GM18511 (cell line): ENCODE measurements around the gene MBTPS2.
"Not testable (repeated sequence)": the region's sequence is repeated elsewhere in the genome, so short reads cannot be mapped to it uniquely, and the experiment has no call there.

Experiments used
- ATAC-seq: cut with Tn5 transposase; IDR thresholded peaks from one replicate; pipeline ENCODE4 v1.9.1; 2021; ENCODE audit warnings: mild to moderate bottlenecking, moderate library complexity; ENCODE audit not compliant: unreplicated experiment

Gene MBTPS2

DNA sequence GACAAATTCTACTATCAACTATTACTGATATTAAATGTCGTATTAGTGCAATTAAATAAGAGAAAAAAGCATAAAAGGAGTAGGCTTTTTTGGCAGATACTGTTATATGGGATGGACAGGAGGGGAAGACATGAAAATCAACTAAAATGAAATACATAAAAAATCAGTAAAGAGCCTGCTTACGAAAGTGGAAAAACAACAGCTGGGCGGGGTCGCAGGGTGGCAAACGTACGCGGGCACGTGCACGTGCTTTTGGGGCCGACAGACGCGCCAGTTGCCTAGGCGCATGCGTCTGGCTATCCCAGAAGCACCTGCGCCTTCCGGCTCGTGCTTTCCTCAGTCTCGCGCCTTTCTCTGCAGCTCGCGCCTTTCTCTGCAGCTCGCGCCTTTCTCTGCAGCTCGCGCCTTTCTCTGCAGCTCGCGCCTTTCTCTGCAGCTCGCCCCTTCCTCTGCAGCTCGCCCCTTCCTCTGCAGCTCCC lies 16.6 kb downstream of the MBTPS2 start, which contains the start of gene YY2:
YY2 (plus strand) TSS at position 51 of the 479 bp plus-strand sequence. CDS start 498 bp downstream, outside the sequence.
- no peak for ATAC-seq

DNA sequence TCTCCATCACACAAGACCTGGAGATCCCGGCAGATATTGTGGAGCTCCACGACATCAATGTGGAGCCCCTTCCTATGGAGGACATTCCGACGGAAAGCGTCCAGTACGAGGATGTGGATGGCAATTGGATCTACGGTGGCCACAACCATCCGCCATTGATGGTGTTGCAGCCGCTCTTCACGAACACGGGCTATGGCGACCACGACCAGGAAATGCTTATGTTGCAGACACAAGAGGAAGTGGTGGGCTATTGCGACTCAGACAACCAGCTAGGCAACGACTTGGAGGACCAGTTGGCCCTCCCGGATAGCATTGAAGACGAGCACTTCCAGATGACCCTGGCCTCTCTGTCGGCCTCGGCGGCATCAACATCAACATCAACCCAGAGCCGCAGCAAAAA lies 17.1 kb downstream of the MBTPS2 start:
- ATAC-seq, result no peak

DNA sequence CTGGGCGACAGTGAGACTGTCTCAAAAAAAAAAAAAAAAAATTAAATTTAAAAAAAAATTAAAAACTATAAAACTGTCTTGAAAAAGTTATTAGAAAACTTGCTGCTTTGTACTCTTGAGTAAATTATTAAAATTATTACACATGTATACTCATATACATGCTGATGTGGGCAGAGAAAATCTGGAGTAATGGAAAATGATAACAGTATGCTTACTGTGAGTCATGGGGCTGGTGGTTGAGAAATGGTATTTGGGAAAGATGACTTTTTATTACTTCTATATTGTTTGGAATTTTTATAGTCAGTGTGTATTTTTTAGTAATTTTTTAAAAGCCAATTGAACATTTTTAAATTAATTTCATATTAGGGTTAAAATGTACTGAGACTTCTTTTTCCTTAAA lies 23.8 kb downstream of the MBTPS2 start:
- no peak for ATAC-seq

DNA sequence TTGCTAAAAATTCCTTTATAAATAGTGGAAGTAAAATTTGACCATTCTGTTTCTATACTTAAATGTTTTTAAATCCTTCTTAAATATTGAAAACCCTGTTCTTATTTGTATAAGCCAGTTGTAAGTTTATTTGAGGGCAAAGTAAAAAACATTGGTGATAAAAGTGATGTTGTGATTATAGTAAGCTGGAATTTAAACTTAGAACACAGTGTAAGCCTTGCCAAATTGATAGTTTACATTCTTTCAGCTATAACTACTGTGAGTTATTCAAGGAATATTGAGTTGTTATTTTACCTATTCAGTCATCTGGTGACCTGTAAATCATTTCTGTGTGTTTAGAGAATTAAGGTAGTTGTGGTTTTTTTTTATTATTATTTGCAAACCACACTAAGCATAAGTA lies 26.0 kb downstream of the MBTPS2 start:
- no peak for ATAC-seq

DNA sequence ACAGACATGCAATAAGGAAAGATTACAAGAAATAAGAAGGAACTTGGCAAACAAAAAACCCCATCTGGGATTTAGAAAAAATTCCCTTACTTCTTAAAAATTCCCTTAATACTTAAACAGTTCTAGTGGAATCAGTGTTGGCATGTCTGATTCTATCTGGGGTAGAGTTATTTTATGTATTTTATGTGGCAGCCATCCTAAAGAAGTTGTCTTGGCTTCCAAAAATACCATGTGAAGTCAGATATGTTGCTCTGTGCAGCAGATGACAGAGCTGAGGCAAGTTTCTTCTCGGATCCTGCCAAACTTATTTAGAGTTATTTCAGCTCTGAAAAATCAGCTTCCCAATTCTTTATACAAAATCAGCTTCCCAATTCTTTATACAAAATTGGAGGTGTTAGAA lies 31.1 kb downstream of the MBTPS2 start:
- ATAC-seq, result no peak

DNA sequence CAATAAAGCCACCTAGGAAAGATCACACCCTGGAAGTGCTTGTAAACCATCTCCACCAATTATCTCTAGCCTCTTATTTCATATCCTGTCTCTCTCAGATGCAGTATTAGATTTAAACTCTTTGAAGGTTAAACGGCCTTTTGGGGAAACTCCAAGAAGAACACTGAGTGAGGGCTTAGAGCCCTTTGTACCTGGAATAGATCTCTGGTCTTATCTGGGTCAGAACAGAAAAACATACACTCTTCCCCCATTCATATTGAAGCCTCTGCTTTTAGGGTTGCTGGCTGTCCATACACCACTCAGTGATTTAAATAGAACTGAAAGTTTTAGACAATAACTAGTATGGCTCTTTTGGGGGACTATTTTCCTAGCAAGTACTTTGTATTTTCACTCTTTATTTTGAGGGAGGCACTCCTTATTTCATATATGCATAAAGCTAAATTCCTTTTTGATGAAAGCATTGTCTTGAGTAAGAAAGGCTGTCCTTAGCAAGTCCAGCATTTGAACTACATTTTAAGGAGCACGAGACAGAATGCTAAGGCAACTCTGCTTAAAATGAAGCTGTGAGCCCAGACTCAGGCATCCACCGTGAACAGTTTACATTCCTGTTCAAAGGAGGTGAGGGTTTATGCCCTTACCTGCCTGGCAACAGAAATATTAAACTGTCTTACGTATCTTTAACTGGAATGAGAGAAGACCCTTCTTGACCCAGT lies 33.8 kb downstream of the MBTPS2 start:
- ATAC-seq, result no peak

DNA sequence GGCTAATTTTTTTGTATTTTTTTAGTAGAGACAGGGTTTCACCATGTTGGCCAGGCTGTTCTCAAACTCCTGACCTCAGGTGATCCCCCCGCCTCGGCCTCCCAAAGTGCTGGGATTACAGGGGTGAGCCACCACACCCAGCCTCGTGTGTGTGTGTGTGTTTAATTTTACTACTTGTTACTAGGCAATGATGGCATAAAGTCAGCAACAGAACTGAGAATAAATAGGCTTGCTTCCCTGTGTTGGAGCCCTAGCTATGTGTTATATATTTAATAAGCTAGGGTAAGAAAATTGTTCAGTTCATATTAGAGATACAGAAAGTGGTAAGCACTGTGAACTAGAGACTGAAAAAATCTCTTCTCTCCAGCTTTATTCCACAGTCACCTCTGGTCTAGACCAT lies 34.8 kb downstream of the MBTPS2 start:
- not testable (repeated sequence) for ATAC-seq

DNA sequence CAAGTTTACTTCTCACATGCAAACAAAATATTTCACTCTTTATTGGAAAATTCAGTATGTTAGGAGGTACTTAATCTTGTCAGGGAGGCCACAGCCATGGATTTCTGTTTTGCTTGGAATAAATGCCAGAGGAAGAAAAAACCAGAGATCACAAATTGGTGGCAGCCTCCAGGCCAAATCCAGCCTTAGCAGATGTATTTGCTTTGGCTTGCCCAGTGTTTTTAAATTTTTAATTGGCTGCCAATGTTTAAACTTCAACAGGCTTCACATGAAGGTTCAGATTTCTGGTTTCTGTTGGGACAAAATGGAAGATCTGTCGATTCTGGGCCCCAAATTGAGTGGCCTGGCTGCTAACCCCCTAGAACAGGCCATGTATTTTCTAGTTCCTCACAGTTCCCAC lies 35.6 kb downstream of the MBTPS2 start:
- no peak for ATAC-seq

DNA sequence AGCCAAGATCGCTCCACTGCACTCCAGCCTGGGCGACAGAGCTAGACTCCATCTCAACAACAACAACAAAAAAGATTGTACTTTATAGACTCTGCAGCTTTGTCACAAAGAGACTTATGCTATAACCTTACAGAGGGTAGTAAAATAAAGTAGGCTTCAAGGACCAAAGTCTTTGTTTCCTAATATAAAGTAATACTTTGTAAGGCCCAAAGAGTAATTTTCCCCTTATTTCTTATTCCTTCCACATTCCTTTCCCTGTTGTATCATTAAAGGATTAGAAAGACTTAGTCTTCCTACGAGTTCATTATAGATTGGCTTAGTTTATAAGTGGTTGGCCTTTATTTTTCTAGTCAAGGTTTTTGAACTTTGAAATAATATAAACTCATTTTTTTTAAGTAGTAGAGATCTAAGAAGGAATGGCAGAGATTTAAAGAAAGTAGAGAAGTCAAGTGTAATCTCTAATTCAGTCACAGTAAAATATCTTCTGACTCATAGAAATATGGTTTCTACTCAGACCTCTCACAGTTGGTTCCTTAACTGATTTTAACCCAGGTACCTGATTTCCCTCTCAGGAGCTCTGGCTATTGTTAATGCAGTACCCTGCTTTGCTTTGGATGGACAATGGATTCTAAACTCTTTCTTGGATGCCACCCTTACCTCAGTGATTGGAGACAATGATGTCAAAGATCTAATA lies 42.6 kb downstream of the MBTPS2 start:
- ATAC-seq, result no peak

DNA sequence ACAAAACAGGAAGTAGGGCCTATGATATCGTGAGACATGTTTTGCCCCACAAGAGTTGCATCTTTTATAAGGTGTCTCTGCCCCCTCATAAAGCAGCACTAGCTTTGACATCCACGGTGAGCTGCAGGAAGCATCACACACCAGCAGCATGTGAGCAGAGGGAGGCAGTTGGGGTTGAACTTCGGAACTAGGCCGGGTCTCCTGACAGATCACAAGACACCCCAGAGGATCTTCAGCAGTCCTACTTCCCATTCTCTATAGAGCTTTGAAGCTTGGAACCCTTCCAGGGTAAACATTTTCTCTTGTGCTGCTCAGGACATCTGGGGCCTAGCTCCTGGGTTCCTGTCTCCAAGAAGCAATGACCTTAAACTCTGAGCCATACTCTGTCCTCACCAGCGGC lies 43.8 kb downstream of the MBTPS2 start:
- ATAC-seq, result no peak

DNA sequence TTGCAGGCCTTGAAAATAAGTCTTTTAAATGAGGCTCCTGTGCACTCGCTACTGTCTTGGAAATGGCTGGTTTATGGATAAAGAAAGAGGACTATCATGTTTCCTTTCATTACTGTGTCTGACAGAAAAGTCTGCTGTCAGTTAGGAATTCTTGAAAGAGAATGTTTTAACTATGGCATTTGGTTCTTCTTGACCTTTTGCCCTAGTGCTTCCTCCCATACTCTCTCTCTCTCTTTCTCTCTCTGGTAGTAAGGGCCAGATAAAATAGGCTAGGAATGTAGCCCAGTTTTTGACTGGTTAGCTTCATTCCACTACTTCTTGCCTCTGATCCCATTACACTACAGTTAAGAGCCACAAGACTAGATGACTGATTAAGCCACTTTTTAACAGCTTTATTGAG lies 46.2 kb downstream of the MBTPS2 start:
- ATAC-seq, result no peak

DNA sequence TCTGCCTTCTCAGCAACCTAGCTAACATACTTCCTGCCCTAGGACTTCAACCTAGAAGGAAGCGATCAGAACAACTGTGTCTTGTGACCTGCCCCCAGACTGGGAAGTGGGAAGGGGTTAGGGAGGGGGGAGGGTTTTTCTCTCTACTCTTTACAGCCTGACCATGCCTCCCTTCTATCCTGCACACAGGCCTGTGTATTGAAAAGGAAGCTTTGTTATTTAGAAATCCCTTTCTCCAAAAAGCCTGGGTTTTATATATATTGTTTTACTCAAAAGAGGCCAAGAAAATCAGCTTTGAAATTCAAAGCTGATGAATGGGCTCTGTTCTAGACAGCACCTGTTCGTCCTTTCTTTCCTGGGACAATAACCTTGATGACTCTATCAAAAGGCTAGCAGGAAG lies 65.9 kb downstream of the MBTPS2 start:
- ATAC-seq, result no peak

DNA sequence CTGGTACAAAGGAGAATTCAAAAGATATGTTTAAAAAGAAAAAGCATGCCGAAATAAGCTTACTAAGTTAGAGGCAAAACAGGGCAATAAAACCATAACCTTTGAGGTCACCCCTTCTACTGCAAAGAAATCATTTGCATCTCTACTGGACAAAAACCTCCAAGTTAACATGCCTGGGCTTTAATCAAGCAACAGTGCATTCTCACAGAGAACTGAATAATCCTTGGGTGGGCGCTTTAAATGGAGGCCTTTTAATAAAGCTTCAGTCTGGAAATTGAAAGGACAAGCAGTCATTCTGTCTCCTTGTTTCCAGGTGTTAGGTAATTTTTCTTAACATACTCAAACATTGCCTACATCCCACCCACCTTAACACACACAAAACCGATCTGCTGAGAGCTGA lies 66.5 kb downstream of the MBTPS2 start:
- no peak for ATAC-seq

DNA sequence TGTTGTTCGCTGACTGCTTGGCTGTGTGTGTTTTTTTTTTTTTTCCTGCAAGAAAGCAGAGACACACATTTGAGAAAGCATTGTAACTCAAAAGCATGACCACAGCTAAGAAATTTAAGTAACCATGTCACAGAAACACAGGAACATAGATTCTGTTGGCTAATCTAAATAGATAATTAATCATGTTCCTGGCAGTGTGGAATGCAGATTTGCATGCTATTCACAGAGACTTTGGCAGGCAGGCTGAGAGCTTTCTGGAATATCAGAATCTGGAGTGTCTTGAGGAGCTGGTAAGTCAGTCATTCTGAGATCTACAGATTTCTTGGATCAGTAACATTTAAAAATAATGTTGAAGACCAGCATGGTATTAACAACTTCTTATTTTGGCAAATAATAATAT lies 67.8 kb downstream of the MBTPS2 start:
- no peak for ATAC-seq

DNA sequence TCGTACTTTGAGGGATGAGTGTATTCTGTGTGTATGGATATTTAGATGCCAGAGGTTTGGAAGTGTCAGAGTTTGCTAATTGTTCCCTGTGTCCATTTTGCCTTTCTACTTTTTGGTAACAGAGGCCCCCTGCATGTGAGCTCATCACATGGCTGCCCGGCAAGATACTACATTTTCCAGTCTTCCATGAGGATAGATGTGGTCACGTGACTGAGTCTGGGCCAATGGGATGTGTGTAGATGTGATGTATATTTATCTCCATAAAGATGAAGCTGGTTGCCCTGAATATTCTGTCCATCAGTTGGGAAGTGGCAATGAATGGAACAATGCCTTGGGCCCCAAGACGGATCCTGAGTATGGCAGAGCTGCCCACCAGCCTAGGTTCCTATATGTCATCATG lies 72.1 kb downstream of the MBTPS2 start:
- no peak for ATAC-seq

DNA sequence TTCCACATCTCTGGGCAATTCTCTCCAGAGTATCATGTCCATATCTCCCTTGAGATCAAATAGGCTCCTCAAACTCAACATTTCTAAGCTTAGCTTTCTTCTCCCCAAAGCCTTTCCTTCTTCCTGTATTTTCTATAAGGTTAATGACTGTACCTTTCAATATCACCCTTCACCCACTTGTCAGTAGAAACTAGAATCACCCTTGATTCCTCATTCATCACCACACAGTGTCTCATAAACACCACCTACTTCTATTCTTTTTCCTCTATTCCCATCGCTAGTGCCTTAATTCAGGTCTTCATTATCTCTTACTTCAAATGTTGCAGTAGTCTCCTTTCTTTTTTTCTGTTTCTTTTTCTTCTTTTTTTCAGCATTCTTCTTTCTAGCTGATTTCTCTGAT lies 72.8 kb downstream of the MBTPS2 start:
- no peak for ATAC-seq

DNA sequence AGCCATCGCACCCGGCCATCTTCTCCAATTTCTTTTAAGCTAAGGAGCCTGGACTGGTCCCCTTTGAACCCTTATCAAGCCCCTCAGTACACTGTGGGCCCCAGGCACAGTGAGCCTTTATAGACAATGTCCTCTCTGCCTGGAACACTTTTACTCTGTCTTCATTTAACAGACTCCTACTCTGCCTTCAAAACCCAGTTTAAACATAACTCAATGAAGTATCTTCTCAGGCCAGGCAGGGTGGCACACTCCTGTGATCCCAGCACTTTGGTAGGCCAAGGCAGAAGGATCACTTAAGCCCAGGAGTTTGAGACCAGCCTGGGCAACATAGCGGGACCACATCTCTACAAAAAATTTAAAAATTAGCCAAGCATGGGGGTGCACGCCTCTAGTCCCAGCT lies 73.6 kb downstream of the MBTPS2 start:
- ATAC-seq, result no peak

DNA sequence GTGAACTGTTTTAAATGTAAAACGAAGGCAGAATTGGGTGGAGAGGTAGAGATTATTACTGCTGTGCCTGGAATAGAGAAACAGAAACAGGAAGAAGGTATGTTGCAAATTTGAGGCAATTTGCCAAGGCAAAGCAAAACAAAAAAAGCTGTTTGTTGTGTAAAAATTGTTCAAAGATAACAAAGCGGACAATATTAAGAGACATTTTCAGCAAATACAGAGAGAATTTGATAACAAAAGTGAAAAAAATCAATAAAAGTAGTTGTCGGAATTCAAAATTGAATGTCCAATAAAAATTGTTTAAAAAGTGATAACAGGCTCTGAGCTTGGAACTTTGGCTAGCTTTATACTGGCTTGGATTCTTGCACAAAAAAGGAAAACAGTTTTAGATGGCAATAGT lies 86.7 kb downstream of the MBTPS2 start:
- no peak for ATAC-seq

DNA sequence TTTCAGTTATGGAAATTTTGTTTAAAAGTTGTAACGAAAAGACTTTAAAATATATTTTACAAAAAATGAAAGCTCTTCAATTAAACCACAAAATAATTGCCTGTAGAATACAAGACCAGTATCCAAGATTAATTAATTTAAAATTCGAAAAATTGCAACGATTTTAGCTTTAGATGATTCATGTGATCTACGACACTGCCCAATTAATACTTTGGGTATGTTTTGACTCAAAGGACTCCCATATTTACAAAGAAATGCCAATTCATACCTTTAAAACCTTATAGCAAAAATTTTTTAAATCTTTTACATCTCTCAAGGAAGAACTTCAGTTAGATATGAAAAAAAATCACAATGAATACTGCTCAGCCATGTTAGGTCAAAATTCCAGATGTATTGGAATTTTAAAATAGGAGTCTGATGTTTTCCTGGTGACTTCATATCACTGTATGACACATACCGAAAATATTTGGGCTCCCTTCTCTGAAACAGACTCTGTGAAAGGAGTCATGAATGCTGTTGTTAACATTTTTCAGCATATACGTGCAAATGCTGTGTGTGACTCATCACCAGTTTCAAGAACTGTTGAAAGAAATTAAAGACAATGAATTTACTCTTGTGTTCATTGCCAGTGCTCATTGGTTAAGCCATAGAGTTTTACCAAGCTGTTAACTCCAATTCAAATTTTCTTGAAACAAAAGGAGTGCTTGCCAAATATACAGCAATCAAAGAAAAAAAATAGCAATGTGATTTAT lies 87.3 kb downstream of the MBTPS2 start:
- ATAC-seq, result peak; percentile 68

DNA sequence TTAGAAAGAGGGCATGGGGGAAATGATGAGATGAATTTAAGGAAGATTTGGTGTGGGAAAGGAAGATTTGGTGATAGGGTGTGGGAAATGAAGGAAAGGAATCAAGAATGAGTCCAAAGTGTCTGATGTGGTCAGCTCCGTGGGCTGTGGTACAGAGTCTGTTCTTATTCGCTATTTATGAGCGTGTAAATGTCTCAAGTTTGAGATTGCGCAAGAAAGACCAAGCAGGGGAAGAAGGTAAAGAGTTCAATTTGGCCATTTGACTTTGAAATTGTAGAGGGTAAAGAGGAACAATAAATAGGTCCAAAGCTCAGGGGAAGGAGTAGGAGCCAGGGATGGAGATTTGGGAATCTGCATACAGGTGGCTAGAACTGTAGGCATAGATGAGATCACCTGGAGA lies 89.8 kb downstream of the MBTPS2 start:
- ATAC-seq, result no peak

DNA sequence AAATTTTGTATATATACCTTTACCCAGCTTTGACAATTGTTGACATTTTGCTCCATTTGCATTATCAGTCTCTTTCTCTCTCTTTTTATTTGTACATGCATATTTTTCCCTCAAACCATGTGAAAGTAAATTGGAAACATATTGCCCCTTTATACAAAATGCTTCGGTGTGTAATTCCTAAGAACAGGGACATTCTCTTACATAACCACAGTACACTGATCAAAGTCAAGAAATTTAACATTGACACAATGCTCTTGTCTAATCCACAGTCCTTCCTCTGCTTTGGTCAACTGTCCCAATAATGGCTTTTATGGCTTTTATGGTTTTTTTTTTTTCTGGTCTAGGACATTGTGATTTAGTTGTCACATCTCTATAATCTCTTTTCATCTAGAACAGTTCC lies 91.6 kb downstream of the MBTPS2 start:
- no peak for ATAC-seq
